Measurements from ENCODE around the gene TBC1D16.

GRCh38 chr17:80051681-80052080 lies 16.0 kb upstream of the TBC1D16 start:
- TF ChIP-seq CTCF (IDR thresholded peaks at IDR 0.05) (no peak), FOXJ3 (CRISPR knock-in tag; IDR thresholded peaks at IDR 0.05; ENCODE audit: borderline replicate concordance) (no peak), PRDM15 (CRISPR knock-in tag; IDR thresholded peaks at IDR 0.05) (no peak)
